Upper lobe of right lung (tissue), 1 donor: ENCODE results near the gene SMIM35. TPM values are rescaled to one million over a fixed set of nuclear protein-coding genes. Genes with fewer than 3 reads are reported as not detected.

ENCODE experiments used
- ATAC-seq: fragments of 200-7000 bp; cut with Tn5 transposase; one replicate; pipeline ENCODE4 v1.9.1; 2020; ENCODE audit warnings: mild to moderate bottlenecking, moderate library complexity
- DNase-seq: peaks from one replicate; pipeline ENCODE4 v3.0.0-alpha.2; 2020
- H3K27ac ChIP-seq: fragments of 200-600 bp; one replicate; pipeline ENCODE4 v1.8.0; 2022
- H3K27me3 ChIP-seq: fragments of 200-600 bp; one replicate; pipeline ENCODE4 v1.8.0; 2022; ENCODE audit warnings: mild to moderate bottlenecking
- H3K36me3 ChIP-seq: fragments of 200-600 bp; one replicate; pipeline ENCODE4 v1.8.0; 2022
- H3K4me1 ChIP-seq: fragments of 200-600 bp; one replicate; pipeline ENCODE4 v1.8.0; 2022
- H3K4me3 ChIP-seq: fragments of 200-600 bp; one replicate; pipeline ENCODE4 v1.8.0; 2022; ENCODE audit warnings: mild to moderate bottlenecking
- H3K9me3 ChIP-seq: fragments of 200-600 bp; one replicate; pipeline ENCODE4 v1.8.0; 2022
- intact Hi-C: fragments of 100-400 bp; cut with DNase I; formaldehyde crosslinking; loops from one replicate; pipeline ENCODE4 v1.11.0; 2022
- total RNA-seq: library from RNA; stranded (reverse); fragmentation: NEBNext Ultra II Directional; extraction: Animal tissue kit (Norgen Biotek cat#: 25700); gene quantifications from one replicate; pipeline ENCODE4 v1.2.1, GENCODE V29; 2021
- TF ChIP-seq, protein P1 (sequence below): fragments of 200-600 bp; IDR thresholded peaks from one replicate; pipeline ENCODE4 v1.8.0; 2022; ENCODE audit warnings: antibody characterized with exemption
- donor health status: DM: no; HTN: yes; CAD: no; lungs with severe emphysema.

The SMIM35 gene
- total RNA-seq, 1 donor from 2014 or later = not detected

DNA sequence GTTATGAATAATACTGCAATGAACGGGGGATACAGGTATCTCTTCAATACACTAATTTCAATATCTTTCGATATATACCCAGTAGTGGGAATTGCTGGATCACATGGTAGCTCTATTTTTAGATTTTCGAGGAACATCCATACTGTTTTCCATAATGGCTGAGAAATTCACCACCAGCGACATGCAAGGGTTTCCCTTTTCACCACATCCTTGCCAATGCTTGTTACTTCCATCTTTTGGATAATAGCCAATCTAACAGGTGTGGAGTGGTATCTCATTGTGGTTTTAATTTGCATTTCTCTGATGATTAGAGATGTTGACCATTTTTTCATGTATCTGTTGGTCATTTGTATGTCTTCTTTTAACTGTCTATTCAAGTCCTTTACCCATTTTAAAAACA is 94.6 kb downstream of the SMIM35 start:
- H3K4me1 ChIP-seq = no peaks in the 10 kb centered on the region
- no peaks in the 10 kb centered on the region for H3K27me3 ChIP-seq
- DNase-seq (no peak), ATAC-seq (no peak)
- TF ChIP-seq, protein P1, sequence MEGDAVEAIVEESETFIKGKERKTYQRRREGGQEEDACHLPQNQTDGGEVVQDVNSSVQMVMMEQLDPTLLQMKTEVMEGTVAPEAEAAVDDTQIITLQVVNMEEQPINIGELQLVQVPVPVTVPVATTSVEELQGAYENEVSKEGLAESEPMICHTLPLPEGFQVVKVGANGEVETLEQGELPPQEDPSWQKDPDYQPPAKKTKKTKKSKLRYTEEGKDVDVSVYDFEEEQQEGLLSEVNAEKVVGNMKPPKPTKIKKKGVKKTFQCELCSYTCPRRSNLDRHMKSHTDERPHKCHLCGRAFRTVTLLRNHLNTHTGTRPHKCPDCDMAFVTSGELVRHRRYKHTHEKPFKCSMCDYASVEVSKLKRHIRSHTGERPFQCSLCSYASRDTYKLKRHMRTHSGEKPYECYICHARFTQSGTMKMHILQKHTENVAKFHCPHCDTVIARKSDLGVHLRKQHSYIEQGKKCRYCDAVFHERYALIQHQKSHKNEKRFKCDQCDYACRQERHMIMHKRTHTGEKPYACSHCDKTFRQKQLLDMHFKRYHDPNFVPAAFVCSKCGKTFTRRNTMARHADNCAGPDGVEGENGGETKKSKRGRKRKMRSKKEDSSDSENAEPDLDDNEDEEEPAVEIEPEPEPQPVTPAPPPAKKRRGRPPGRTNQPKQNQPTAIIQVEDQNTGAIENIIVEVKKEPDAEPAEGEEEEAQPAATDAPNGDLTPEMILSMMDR = no peak
- no peak overlapping the region for H3K27ac ChIP-seq
- no peak overlapping the region for H3K4me3 ChIP-seq
- intact Hi-C loops = no loop called here
- no peaks in the 10 kb centered on the region for H3K9me3 ChIP-seq
- peaks cover 28% of the 10 kb centered on the region for H3K36me3 ChIP-seq

GRCh38 chr11:117989351-117990102 is 97.2 kb downstream of the SMIM35 start:
- DNase-seq (no peak), ATAC-seq (peak; percentile 48)
- TF ChIP-seq, protein P1 = no peak
- intact Hi-C loops = no loop called here
- no peaks in the 10 kb centered on the region for H3K9me3 ChIP-seq
- H3K4me1 ChIP-seq = no peaks in the 10 kb centered on the region
- no peaks in the 10 kb centered on the region for H3K27me3 ChIP-seq
- peak overlapping the region; percentile 49 for H3K4me3 ChIP-seq
- peaks cover 10% of the 10 kb centered on the region for H3K36me3 ChIP-seq
- H3K27ac ChIP-seq = peak overlapping the region; percentile 76

DNA sequence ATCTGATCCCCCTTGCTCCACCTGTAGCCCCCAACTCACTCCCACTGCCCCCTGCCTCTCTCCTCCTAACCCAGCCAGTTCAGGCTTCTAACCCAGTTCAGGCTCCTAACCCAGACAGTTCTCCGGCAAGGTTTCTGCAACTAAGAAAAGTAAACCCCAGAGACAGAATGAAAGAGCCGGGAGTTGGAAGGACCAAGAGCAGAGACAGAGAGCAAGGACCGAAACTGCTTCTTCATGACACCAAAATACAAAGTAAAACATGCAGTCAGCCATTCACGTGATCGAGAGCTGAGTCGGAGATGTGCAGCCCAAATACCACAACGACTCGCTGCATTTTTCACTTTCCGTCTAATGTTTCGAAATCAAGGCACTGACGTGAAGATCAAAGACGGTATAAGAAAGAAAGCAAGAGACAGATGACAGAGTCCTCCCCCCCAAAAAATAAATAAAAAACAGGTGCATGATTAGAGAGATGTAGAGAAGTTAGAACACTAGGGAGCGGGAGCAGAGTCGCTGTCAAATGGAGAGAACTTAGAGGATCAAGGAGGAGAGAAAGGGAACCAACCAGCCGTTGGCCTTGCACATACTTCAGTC is 99.7 kb downstream of the SMIM35 start:
- no peak for DNase-seq
- TF ChIP-seq, protein P1 = no peak
- Histone ChIP-seq H3K27ac (peak overlapping the region; percentile 76), H3K9me3 (no peaks in the 10 kb centered on the region), H3K4me1 (no peaks in the 10 kb centered on the region), H3K4me3 (peak overlapping the region; percentile 49), H3K36me3 (peaks cover 4% of the 10 kb centered on the region), H3K27me3 (no peaks in the 10 kb centered on the region)
- no peak for ATAC-seq
- intact Hi-C loops = no loop called here

DNA sequence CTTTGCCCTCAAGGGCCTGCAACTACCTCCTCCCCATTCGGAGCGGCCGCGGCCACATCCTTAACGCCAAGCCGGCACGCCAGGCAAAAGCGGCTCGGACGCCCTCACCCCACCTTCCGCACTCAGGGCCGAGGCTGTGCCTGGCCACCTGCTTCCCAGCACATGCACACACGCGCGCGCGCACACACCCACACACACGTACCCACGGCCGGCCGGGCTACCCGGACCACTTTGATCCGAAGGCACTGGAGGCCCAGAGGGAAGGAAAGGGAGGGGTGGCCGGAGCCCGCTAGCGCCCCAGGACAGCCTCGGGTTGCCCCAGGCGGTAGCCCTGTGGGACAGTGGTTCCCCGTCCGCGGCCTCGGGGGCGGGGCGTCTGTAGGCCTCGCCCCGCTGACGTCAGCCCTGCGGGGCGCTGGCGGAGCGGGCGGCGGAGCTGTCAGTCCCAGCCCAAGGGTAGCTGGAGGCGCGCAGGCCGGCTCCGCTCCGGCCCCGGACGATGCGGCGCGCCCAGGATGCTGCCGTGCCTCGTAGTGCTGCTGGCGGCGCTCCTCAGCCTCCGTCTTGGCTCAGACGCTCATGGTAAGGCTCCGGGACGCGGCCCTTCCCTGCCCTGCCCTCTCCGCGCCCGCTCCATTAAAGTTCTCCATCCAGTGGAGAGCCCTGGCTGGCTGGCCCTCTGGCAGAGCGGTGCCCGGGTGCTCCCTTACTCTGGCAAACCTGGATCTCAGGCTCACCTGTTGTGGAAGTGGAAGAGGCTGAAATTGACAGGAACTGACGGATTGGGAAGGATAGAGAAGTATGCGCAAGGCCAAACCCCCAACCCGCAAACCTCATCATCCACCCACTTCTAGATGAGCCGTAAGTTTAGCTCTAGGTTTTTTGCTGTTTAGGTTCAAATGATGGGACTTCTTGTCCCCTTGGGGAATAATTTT is 100.5 kb downstream of the SMIM35 start, which contains the start of gene IL10RA:
Gene IL10RA (plus strand): TSS at position 442 of the 935 bp plus-strand sequence. CDS start 74 bp downstream, at position 516.
- ATAC-seq = peak; percentile 97
- peaks cover 4% of the 10 kb centered on the region for H3K36me3 ChIP-seq
- TF ChIP-seq, protein P1 = no peak
- H3K27ac ChIP-seq = peak within 1 kb of the TSS; percentile 76
- H3K4me3 ChIP-seq = peak within 1 kb of the TSS; percentile 49
- DNase-seq = peak; percentile 94
- no peaks in the 10 kb centered on the region for H3K4me1 ChIP-seq
- intact Hi-C loops = no loop called here
- no peaks in the 10 kb centered on the region for H3K27me3 ChIP-seq
- no peaks in the 10 kb centered on the region for H3K9me3 ChIP-seq

GRCh38 chr11:117984476-117984875 is 102.3 kb downstream of the SMIM35 start:
- Histone ChIP-seq H3K9me3 (no peaks in the 10 kb centered on the region), H3K4me3 (no peak overlapping the region), H3K27me3 (no peaks in the 10 kb centered on the region), H3K27ac (no peak overlapping the region), H3K36me3 (no peaks in the 10 kb centered on the region), H3K4me1 (peaks cover under 1% of the 10 kb centered on the region)
- intact Hi-C loops = no loop called here
- TF ChIP-seq, protein P1 = no peak
- ATAC-seq (no peak), DNase-seq (no peak)
